Articular chondrocyte of knee joint (primary cell): ENCODE data around the gene MAN1A1. TPM values are rescaled to one million over a fixed set of nuclear protein-coding genes. Genes with fewer than 3 reads are reported as not detected.

Experiments used
- small RNA-seq: library from RNA; depleted of rRNA; stranded (forward); fragments of <200 nt; gene quantifications from one replicate; pipeline ENCODE3, GENCODE V24; 2012
- total RNA-seq: library from RNA; depleted of rRNA; stranded (reverse); fragments of >200 nt; gene quantifications from 2 replicates; pipeline ENCODE4 v1.2.3, GENCODE V29; 2012

The MAN1A1 gene
- total RNA-seq: 131 and 141 TPM in 2 replicates

GRCh38 chr6:119349361-119350201 is at the start of gene MAN1A1:
Gene MAN1A1, minus strand, starts transcription at chr6:119349761. Its CDS starts 696 bp downstream, at chr6:119349065.

Small RNA genes within 50 kb of the gene (small RNA-seq; reads per million reads assigned to genes)
- gene AL022722.2 (not detected), gene RNU6-194P (not detected)
